ENCODE results near the gene ACOT9.

The ACOT9 gene

DNA sequence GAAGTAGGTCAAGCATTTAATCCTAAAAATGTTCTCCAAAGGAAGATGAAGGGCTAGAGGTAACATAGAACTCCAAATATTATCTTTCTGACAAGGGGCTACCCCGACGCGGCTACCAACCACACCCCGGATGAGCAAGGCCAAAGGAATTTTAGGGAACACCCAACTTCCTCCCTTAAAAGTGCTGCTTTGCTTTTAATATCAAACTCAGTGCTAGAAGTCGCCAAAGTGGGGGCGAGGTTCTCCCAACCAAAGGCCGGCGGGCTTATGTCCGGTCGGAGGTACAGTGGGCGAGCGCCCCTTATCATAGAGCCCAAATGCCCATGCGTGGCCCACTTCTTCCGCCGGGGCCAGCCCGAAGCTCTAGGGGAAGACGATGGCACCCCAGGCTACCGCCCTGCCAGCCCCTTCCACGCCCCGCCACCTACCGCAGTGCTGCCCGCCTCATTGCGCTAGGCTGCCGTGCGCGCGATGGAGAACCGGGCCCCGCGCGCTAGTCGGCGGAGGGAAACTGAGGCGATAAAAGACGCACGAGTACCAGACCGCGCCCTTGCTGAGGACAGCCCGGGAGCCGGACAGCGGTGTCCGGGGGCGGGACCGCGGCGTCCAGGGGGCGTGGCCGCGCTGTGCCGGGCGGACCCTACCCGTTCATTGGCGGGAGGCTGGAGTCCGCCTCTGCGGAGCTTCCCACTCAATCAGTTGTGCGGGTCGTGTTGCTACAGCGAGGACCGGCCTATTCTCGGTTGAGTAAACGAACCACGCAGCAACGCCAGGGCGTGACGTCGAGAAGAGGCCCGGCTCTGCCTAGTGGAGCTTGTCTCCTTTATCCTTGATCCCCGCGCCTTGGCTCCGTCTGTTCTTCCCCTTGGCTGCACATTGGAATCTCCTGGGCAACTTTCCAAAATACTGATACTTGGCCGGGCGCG, at the start of gene ACOT9:
Gene ACOT9, minus strand, starts transcription at position 580 of the 926 bp plus-strand sequence. Its CDS starts 132 bp downstream, at position 448.
- Histone ChIP-seq H3K27ac (peak within 1 kb of the TSS; percentile 85 to 93), H3K4me1 (peaks cover 0 to 8% (median 0%) of the 10 kb centered on the region in 4 donors), H3K36me3 (no peaks in the 10 kb centered on the region), H3K4me3 (peak within 1 kb of the TSS; percentile 69 to 84), H3K27me3 (no peaks in the 10 kb centered on the region), H3K9me3 (no peaks in the 10 kb centered on the region)
- intact Hi-C loops (cut with DNase I; ENCODE audit: low total_unique reads) = no loop called here
- DNase-seq = peak; percentile 93 to 96
- TF ChIP-seq, protein P1, sequence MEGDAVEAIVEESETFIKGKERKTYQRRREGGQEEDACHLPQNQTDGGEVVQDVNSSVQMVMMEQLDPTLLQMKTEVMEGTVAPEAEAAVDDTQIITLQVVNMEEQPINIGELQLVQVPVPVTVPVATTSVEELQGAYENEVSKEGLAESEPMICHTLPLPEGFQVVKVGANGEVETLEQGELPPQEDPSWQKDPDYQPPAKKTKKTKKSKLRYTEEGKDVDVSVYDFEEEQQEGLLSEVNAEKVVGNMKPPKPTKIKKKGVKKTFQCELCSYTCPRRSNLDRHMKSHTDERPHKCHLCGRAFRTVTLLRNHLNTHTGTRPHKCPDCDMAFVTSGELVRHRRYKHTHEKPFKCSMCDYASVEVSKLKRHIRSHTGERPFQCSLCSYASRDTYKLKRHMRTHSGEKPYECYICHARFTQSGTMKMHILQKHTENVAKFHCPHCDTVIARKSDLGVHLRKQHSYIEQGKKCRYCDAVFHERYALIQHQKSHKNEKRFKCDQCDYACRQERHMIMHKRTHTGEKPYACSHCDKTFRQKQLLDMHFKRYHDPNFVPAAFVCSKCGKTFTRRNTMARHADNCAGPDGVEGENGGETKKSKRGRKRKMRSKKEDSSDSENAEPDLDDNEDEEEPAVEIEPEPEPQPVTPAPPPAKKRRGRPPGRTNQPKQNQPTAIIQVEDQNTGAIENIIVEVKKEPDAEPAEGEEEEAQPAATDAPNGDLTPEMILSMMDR (IDR thresholded peaks at IDR 0.05) = no peak

GRCh38 chrX:23790155-23790497, 47.0 kb upstream of the ACOT9 start:
- H3K36me3 ChIP-seq = peaks cover 0 to 9% (median 9%) of the 10 kb centered on the region in 3 donors
- intact Hi-C loops (cut with DNase I; ENCODE audit: low total_unique reads) = no loop called here
- H3K27me3 ChIP-seq = no peaks in the 10 kb centered on the region
- peaks cover 0 to 1% (median 0%) of the 10 kb centered on the region in 4 donors for H3K4me1 ChIP-seq
- no peak for DNase-seq
- no peak overlapping the region for H3K4me3 ChIP-seq
- H3K27ac ChIP-seq = no peak overlapping the region
- TF ChIP-seq, protein P1 (IDR thresholded peaks at IDR 0.05) = no peak
- H3K9me3 ChIP-seq = no peaks in the 10 kb centered on the region

DNA sequence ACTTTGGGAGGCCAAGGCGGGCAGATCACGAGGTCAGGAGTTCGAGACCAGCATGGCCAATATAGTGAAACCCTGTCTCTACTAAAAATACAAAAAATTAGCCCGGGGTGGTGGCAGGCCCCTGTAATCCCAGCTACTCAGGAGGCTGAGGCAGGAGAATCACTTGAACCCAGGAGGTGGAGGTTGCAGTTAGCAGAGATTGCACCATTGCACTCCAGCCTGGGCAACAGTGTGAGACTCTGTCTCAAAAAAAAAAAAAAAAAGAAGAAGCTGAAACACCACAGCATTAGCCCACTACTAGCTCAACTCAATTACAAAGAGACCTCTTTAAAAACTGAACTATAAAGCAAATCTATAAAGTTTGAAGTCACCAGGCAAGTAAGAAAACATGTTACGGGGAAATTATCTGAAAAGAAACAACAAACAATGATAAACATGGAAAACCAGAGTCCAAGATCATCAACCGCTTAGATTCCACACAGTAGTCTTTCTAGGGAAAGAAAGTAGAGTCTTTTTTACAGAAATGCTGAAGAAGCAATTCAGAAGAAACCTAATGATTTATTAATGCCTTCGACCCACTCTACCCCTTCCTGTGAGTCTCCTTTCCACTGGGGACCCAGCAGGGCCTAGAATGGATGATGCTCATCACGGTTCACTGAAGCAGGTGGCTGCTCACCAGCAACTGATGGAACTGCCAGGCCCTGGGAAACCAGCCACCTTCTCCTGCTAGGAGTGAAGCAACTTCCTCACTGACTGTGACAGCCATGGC, 46.5 kb upstream of the ACOT9 start:
- H3K27me3 ChIP-seq = no peaks in the 10 kb centered on the region
- DNase-seq = no peak
- H3K4me1 ChIP-seq = peaks cover 0 to 3% (median 0%) of the 10 kb centered on the region in 4 donors
- no peaks in the 10 kb centered on the region for H3K9me3 ChIP-seq
- peaks cover 0 to 9% (median 9%) of the 10 kb centered on the region in 3 donors for H3K36me3 ChIP-seq
- H3K27ac ChIP-seq = no peak overlapping the region
- no peak overlapping the region for H3K4me3 ChIP-seq
- intact Hi-C loops (cut with DNase I; ENCODE audit: low total_unique reads) = no loop called here
- TF ChIP-seq, protein P1 (IDR thresholded peaks at IDR 0.05) = no peak

- intact Hi-C loops (cut with DNase I; ENCODE audit: low total_unique reads) = no loop called here
- Histone ChIP-seq H3K9me3 (no peaks in the 10 kb centered on the region), H3K27me3 (no peaks in the 10 kb centered on the region), H3K36me3 (peaks cover 0 to 9% (median 9%) of the 10 kb centered on the region in 3 donors), H3K27ac (no peak overlapping the region), H3K4me3 (no peak overlapping the region), H3K4me1 (peaks cover 0 to 3% (median 0%) of the 10 kb centered on the region in 4 donors)
- TF ChIP-seq, protein P1 (IDR thresholded peaks at IDR 0.05) = no peak
- no peak for DNase-seq
Observed at GRCh38 chrX:23788946-23789345, 45.9 kb upstream of the ACOT9 start.

- intact Hi-C loops (cut with DNase I; ENCODE audit: low total_unique reads) = no loop called here
- no peaks in the 10 kb centered on the region for H3K27me3 ChIP-seq
- H3K36me3 ChIP-seq = peaks cover 0 to 9% (median 9%) of the 10 kb centered on the region in 3 donors
- no peak for DNase-seq
- no peak overlapping the region for H3K4me3 ChIP-seq
- H3K4me1 ChIP-seq = peaks cover 0 to 3% (median 0%) of the 10 kb centered on the region in 4 donors
- no peaks in the 10 kb centered on the region for H3K9me3 ChIP-seq
- TF ChIP-seq, protein P1 (IDR thresholded peaks at IDR 0.05) = no peak
- no peak overlapping the region for H3K27ac ChIP-seq
Observed at GRCh38 chrX:23788521-23788920, 45.4 kb upstream of the ACOT9 start.

Data from tibial artery (tissue), 4 donors.